Astrocyte of the spinal cord (primary cell): ENCODE results near the gene CPT1B.
"Not testable (repeated sequence)": the region's sequence is repeated elsewhere in the genome, so short reads cannot be mapped to it uniquely, and the experiment has no call there.

Experiments
- DNase-seq: peaks from one replicate; pipeline ENCODE4 v3.0.0; 2011; ENCODE audit warnings: low read depth, low spot score
- H3K4me3 ChIP-seq: 2 replicates; pipeline ENCODE4 v1.5.1; 2011; ENCODE audit warnings: low read depth, mild to moderate bottlenecking, low read length, moderate library complexity
- CTCF ChIP-seq: IDR thresholded peaks from 2 replicates; pipeline ENCODE4 v1.5.1; 2012; ENCODE audit warnings: low read depth, mild to moderate bottlenecking, low read length, inconsistent platforms
- in situ Hi-C: cut with HindIII; loops from 2 replicates; pipeline ENCODE4 v1.10.0; 2017; ENCODE audit warnings: low sequenced_read_pairs

CPT1B gene

GRCh38 chr22:50624347-50625130 lies 46.3 kb upstream of the CPT1B start:
- H3K4me3 ChIP-seq: no peak overlapping the region
- in situ Hi-C loops: no loop called here
- no peak for TF ChIP-seq CTCF
- DNase-seq: no peak

- TF ChIP-seq CTCF: no peak
- DNase-seq: no peak
- in situ Hi-C loops: no loop called here
- no peak overlapping the region for H3K4me3 ChIP-seq
Observed at GRCh38 chr22:50622723-50623327, 44.6 kb upstream of the CPT1B start.

- in situ Hi-C loops: no loop called here
- peak; percentile 29 for TF ChIP-seq CTCF
- no peak for DNase-seq
- H3K4me3 ChIP-seq: no peak overlapping the region
Observed at GRCh38 chr22:50621948-50622722, 43.9 kb upstream of the CPT1B start.

- DNase-seq: no peak
- no peak for TF ChIP-seq CTCF
- in situ Hi-C loops: no loop called here
- H3K4me3 ChIP-seq: no peak overlapping the region
Observed at GRCh38 chr22:50621356-50621880, 43.2 kb upstream of the CPT1B start.

GRCh38 chr22:50620593-50621355 lies 42.5 kb upstream of the CPT1B start:
- H3K4me3 ChIP-seq: no peak overlapping the region
- in situ Hi-C loops: no loop called here
- peak; percentile 7 for DNase-seq
- no peak for TF ChIP-seq CTCF

GRCh38 chr22:50614296-50614695 lies 36.1 kb upstream of the CPT1B start:
- H3K4me3 ChIP-seq, DNase-seq, in situ Hi-C loops: not testable (repeated sequence)
